Bone marrow (tissue), 2 donors: ENCODE results near the gene CPXM1.
"Not testable (repeated sequence)": the region's sequence is repeated elsewhere in the genome, so short reads cannot be mapped to it uniquely, and the experiment has no call there.

Experiments
- DNase-seq, 2 donors: peaks; one replicate each; lab custom pipeline; 2025; lab: John Stamatoyannopoulos, UW

CPXM1 gene

DNA sequence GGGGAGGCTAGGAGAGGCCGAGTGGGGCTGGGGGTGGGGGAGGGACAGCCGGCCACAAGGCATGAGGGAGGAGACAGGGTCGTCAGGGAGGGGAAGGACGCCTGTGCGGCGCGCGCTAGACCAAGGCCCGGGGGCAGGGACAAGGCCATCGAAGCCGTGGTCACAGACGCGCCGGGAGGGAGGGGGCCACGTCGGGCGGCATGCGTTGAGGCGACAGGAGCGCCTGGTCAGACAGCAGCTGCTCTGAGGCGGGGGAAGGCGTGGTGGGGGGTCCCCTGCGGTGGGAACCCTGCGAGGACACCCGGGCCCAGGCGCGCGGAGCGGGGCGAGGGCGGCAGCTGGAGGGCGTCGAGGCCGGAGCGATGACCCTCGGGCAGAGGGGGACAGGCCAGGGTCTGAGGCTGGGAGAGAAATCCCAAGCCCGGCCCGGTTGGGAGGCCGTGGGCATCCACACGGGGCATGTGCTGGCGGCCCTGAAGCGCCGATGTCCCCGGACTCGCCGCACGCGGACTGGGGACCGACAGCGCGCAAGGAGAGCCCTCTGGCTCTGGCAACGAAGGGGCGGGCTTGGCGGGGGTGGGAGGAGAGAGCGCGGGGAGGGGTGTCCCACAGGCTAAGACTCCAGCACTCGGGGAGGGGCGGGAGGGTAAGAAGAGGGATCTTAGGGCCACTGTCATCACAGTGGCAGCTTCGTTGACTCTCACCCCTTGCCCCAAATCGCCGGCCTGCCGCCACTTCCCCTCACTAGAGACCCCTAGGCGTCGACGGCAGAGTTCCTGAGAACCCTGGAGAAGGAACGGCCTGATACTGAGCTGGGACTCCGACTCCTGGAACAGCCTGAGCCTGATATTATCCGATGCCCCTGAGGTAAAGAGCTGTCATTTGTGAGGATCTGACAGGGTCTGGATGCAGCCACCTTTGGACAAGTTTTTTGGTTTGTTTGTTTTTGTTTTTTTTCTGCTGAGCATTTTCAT, 20.8 kb upstream of the CPXM1 start:
- no peak for DNase-seq

DNA sequence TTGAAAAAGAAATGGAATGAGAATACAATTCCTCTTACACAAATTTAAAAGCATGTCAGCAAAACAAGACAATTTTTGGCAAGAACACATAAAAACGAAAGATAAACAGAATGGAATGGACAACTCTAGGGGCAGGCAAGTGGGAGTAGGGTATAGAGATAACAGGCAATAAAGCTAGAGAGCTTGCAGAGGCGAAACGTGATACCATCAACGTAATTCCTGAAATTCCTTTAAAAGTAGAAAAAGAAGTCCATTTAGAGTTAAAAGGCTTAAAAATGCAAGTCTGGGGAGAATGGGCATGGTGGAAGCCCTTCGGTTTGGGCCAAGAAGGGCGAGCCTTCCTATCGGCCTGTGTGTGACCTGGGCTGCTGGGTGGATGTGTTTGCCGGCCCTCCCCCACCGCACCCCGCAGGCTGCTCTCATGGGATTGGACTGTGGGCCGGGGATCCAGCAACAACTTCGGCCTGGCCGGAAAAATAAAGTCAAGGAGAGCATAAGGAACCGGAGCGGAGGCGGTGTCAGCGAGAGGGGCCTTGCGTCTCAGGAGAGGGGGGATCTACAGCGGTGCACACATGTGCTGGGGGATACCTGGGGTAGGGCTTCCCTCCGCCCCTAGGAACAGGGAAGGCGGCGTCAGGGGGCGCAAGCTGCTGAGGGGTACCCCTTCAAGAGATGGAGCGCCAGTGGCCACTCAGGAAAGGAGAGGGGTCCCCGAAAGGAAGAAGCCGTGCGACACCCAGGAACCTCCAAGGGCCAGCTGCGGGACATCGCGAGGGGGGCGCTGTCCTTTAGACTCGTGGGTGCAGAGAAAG, 19.9 kb upstream of the CPXM1 start:
- DNase-seq = no peak

DNA sequence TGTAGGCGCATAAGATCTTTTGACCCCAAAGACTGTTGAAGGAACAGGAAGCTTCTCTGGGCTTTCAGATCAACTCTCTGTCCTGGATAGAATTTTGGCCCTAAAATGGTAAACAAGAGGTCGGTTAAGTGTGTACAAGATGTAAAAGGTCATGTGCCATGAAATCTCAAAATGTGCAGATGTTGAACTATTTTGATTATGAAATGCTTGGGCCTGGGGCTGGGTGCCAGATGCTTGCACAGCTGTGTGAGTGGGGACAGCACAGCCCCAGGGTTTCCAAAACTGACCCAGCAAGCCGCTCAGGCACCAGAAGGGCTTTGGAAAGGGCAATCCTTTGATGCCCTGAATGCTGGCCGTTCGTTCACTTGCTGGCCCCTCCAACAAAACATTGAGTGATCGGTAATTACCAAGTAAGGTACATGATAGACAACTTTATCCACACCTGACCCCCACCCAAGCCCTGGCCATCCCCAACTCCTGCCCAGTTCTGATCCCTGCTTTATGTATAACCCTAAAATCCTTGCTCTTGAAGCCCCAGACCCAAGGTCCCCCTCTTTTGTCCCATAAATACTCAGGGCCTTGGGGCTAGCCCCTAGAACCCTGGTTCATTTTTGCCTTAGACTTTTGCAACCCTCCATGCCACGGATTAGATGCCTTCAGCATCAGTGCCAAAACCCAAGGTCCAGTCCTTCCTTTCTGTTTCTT, 17.6 kb upstream of the CPXM1 start:
- no peak for DNase-seq

DNA sequence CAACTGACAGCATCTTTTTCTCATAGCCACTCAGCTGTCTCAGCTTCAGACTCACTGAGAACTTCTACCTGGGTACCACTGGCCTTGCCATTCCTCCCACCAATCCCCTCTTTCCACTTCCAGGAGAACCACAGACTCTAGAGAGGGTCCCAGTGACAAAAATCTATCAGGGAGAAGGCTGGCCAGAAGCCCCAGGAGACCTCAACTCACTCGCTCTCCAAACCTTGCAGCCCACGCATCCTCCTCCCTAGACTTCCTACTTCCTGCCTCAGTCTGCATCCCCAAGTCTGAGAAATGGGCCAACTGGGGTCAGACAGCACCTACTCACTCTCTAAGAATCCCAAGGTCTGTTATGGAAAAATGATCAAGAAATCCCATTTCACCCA, 16.9 kb upstream of the CPXM1 start:
- DNase-seq = no peak

DNA sequence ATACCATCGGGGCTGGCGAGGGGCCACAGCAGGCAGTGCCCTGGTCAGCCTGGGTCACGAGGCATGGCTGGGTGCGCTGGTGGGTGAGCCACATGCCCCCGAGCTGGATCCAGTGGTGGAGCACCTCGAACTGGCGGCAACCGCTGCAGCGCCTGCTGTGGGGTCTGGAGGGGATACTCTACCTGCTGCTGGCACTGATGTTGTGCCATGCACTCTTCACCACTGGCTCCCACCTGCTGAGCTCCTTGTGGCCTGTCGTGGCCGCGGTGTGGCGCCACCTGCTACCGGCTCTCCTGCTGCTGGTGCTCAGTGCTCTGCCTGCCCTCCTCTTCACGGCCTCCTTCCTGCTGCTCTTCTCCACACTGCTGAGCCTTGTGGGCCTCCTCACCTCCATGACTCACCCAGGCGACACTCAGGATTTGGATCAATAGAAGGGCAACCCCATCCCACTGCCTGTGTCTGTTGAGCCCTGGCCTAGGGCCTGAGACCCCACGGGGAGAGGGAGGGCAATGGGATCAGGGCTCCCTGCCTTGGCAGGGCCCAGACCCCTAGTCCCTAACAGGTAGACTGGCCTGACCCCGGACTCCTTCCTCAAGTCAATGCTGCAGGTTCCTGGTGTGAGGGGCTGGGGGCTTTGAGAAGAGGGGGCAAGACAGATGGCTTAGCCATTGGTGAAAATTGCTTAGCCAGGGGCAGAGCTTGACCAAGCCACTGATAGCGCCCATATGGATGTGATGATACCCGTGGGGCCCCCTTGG, 16.3 kb upstream of the CPXM1 start:
- no peak for DNase-seq

DNA sequence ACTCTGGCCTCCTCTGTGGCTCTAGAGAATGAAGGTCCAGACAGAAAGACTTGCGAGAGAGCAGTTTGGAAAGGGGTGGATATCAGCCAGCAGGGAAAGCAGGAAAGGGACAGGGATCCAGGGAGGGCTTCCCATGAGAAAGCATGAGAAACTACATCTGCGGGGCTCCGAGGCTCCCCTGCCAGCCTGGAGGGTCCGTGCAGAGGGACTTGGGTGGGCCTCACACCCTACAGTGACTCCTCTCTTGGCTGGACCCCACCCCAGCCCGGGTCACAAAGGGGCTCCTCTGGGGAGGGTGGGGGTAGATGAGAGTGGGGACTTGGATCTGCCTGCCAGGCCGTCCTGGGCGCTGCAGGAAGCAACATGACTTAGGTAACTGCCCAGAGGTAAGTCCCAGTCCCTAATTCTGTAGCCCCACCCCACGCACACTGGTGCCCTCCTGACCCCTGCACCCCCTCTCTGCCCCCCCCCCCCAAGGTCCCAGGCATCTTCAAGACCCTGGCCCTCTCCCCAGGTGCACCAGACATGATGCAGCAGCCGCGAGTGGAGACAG, 15.7 kb upstream of the CPXM1 start, which contains the start of gene TMEM239:
Gene TMEM239 (plus strand): TSS at position 335 of the 553 bp plus-strand sequence. CDS start 191 bp downstream, at position 526.
- DNase-seq = no peak

DNA sequence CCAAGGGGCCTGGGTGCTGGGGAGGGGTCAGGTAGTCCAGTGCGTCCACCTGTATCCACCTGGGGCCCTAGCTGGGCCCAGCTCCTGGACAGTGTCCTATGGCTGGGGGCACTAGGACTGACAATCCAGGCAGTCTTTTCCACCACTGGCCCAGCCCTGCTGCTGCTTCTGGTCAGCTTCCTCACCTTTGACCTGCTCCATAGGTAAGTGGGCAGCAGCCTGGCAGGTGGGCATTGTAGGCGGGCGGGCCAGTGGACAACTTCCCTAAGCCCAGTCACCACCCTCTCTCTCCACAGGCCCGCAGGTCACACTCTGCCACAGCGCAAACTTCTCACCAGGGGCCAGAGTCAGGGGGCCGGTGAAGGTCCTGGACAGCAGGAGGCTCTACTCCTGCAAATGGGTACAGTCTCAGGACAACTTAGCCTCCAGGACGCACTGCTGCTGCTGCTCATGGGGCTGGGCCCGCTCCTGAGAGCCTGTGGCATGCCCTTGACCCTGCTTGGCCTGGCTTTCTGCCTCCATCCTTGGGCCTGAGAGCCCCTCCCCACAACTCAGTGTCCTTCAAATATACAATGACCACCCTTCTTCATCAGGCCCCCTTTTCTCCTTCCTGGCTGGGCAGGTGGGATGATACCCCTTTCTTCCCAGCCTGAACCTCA, 14.9 kb upstream of the CPXM1 start:
- DNase-seq = no peak

DNA sequence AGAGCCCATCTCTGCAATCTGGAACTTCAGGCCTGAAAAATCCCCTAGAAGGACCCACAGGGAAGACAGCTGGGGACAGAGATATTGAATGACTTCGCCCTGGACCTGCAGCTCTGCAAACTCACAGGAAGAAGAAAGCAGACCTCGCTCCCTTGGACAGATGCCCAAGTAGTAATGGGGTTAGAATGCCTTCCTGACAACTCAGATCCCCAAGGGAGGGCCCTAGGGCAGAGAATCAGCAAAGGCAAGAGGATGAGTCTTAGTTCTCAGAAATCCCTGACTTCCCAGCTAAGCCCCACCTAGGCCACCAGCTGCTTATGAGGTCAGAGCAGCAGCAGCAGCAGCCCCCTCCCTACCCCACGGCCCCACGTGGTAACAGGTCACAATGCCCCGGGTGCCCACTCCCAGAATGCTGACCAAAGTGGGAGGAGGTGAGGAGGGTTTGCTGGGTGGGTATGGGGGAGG, 14.2 kb upstream of the CPXM1 start, which contains the start of gene C20orf141:
Gene C20orf141 (plus strand): TSS at position 401 of the 465 bp plus-strand sequence. CDS start 198 bp downstream, outside the sequence.
- DNase-seq = peak in 1 of 2 donors; percentile 86

DNA sequence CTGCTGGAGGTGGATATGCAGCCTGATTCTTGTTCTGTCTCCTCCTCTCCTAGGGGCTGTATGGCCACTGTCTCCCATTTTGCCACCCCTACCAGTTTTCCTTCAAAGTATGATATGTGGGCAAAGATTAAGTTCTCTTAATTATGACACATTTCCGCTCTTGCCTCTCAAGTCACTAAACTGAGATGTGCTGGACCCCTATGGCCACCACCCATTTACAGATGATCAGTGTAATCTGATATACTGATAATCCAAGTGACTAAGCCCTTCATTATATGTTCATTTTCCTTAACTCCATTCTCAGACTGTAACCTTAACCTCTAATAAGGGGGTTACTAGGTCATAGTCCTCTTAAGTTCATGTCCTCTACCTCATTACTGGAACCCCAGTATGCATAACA, 13.6 kb upstream of the CPXM1 start:
- no peak for DNase-seq

DNA sequence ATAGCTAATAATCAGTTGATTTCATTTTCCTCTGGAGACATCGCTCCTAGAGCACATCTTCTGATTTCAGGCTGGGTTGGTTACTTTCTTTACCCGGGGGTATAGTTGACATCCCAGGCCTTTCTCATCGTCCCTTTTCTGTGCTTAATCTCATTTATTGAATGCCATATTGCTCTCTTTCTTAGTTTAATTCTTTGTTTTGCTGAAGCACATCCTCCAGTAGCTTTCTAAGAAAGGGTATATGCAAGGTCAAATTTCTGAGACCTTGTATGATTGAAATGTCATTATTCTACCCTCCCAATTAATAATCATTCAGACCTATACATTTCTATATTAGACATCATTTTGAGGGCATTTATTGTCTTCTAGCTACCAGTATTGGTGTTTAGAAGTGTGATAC, 11.8 kb upstream of the CPXM1 start:
- no peak for DNase-seq

DNA sequence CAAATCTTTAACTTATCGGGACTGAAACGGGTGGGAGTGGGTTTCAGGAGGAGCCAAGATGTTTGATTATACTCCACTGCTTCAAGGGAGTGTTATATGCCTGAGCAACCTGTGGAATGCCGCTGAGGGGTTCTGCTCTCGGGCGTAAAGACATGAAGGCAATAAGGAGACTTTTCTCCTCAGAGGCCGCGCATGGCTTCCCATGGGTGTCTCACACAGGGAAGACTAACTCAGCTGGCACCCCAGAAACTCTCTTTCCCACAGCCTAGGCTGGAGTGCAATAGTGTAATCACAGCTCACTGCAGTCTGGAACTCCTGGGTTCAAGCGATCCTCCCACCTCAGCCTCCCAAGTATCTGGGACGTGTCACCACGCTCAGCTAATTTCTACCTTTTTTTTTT, 9.3 kb upstream of the CPXM1 start:
- no peak for DNase-seq

DNA sequence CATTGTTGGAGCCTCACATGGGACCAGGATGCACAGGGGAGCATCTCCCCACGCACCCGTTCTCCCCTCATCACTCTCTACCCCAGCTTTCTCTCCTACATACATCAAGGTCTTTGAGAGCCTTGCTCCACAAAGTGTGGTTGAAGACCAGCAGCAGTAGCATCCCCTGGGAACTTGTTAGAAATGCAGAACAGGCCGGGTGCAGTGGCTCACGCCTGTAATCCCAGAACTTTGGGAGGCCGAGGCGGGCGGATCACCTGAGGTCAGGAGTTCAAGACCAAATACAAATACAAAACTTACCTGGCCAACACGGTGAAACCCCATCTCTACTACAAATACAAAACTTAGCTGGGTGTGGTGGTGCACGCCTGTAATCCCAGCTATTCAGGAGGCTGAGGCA, 7.5 kb upstream of the CPXM1 start:
- DNase-seq = not testable (repeated sequence)

DNA sequence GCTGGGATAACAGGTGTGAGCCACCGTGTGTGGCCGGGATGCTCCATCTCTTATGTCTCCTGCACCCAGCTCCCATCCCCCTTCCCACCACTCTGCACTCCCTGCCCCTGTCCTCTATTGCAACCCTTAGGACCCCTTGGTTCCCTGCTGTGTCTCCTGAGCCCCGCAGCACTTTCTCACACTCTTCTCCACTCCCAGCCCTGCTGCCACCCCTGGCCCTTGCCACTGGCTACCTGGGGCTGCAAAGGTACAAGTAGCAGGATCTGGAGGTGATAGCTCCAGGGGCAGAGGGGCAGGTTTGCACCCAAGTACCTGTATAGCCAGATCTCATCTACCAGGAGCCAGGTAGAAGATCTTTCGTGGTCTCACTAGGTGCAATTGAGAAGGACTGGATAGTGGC, 6.6 kb upstream of the CPXM1 start:
- no peak for DNase-seq

DNA sequence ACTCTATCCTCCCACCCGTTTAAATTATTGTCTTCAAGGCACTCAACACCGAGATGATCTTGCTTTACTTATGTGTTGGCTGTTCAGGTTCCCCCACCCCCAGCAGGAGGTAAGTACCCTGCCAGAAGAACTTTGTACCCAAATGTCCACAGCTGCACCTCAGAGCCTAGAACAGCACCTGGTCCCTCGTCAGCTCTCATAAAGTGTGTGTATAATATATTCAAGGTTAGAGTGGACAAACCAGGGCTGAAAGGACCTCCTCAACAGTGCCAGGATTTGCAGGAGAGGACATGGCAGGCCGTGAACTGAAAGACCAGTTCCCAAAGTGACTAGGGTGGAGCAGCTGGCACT, 5.9 kb upstream of the CPXM1 start:
- no peak for DNase-seq

DNA sequence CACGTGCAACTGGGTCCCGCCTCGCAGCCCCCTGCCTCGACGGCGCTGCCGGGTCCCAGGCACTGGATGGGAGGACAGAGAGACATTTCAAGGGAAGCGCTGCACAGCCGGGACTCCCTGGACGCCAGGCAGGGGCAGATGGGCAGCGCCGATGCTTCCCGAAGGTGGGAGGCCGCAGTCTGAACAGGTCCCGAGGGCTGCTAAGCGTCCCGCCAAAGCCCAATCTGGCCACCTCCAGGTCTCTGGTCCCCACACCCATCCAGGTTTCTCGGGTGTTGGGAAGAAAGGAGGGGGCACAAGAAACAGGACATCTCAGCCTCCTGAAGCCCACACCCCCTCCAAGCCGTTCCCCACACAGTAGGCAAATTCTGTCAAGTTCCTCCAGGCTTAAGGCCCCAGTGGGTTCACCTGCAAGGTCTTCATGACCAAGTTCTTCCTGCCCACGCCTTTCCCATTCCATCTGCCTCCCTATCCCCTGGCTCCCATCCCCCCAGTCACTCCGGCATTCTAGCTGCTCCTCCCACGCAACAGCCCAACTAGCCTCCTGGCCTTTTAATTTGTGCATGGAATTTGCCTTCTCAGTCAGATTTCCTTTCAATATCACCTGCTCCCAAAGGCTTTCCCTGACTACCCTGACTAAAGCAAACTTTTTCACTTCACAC, 5.4 kb upstream of the CPXM1 start:
- DNase-seq = no peak

DNA sequence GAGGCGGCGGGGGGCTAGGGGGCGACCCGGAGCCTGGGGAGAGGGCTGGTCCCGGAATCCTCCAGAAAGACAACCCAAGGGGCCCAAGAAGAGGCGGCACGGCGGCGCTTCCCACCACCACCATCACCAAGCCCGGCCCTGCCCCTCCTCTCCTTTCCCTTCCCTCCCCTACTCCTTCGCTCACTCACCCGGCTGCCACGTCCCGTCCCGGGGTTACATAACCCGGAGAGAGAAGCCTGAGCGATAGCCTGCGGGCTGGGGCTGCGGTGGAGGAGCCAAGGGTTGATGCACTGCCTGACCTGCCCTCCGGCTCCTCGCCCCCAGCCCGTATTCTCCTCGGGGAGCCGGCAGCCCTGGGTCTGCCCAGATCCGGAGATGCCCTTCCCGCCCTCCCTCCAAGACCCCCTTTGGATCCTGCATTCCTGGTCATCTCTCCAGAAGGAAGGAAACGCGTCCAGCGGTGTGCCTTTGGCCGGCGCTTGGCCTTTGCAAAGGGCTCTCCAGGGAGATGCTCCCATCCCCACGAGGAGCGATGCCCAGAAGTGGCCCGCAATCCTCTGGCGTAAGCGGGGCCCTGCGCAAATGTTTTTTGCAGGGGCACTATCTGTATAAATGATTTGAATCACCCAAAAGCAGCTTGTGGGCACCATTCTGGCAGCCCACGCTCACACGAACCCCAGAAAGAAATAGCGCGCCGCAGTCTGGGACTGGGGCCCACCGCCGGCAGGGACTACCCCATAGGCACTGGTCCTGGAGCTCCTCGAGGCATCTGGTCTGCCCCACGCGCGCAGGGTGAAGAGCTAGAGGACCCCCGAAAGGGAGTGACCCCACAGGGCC, 4.6 kb upstream of the CPXM1 start:
- no peak for DNase-seq

DNA sequence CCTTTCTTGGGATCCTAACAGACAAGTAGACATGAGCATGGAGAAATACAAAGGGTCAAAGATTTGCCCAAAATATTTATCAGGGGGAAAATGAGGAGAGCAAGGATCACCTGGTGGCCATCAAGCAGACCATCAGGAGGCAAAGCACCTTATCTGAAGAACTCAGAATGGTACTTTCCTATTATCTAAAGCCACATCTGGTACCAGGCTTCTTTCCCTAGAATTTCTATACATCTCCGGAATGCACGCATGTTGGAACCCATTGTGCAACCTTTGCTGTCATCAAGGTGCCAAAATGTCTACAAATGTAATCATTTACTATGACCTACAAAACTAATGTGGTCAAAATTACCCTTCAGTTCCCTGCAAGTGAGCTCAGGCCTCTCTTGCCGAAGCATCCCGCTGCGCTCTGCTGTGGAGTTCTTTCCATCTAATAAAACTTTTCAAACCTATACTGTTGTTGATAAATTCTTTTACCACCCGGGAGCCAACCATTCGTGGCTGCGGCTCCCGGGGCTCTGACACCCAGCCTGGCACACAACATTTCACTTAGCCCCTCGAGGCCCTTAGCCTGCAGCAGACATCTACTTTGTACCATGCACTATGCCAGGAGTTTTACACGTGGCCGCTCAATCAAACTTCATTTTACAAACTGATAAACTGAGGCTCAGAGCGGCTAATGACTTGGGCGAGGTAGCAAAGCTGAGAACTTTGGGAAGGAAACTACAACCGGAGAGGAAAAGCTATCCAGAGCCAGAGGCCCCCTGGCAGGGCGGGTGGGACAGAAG, 3.8 kb upstream of the CPXM1 start:
- no peak for DNase-seq

DNA sequence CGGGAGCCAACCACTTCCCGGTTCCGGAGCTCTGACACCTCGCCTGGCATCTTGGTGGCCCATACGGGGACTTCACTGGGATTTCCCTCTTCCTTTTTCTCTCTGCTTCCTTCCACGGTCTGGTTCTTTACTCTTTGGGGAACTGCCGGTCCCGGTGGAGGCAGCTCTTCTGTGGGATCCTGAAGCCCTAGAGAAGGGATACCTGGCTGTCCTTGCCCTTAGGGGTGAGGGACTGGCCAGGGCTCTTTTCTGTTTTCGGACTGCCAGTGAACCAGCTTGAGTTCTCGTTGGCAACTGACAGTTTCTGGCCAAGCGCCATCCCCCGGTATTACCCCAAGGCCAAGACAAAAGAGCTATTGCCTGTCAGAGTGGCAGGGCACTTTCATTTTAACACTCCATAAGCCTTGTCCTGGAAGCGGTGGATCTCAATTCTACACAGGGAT, 880 bp upstream of the CPXM1 start:
- DNase-seq = peak in 1 of 2 donors; percentile 47
